ENCODE results near the gene PAGE4. TPM values are rescaled to one million over a fixed set of nuclear protein-coding genes. Genes with fewer than 3 reads are reported as not detected.

The PAGE4 gene
- total and polyA plus RNA-seq, 5 donors from 2014 or later, result not detected

GRCh38 chrX:49876750-49877149 is 47.6 kb downstream of the PAGE4 start:
- Mint-ChIP-seq H3K36me3 (no peaks in the 10 kb centered on the region), H3K27me3 (no peaks in the 10 kb centered on the region), H3K4me3 (peak overlapping the region; percentile 41 to 96 (median 66)), H3K9me3 (no peaks in the 10 kb centered on the region), H3K4me1 (peaks cover 0 to 30% (median 8%) of the 10 kb centered on the region in 4 donors), H3K27ac (peak overlapping the region in 1 of 3 donors; percentile 73)
- H3K9me3 ChIP-seq (ENCODE audit: control insufficient read depth in 2 of 2, low read length in 2 of 2), result no peaks in the 10 kb centered on the region
- peaks cover 11% of the 10 kb centered on the region for H3K4me1 ChIP-seq (ENCODE audit: control insufficient read depth, insufficient read depth, low read length, poor library complexity, severe bottlenecking)
- no peak overlapping the region for H3K4me3 ChIP-seq (ENCODE audit: low read depth, low read length)
- no peaks in the 10 kb centered on the region for H3K36me3 ChIP-seq (ENCODE audit: control insufficient read depth, insufficient read depth, low read length)
- no peak for ATAC-seq (ENCODE audit: low read depth in 2 of 2)
- peak; percentile 5 to 60 (median 37) for DNase-seq
- H3K27me3 ChIP-seq (ENCODE audit: control insufficient read depth, insufficient read depth, low read length), result no peaks in the 10 kb centered on the region
- peak overlapping the region; percentile 1 for H3K27ac ChIP-seq (ENCODE audit: insufficient read depth, low read length, poor library complexity, severe bottlenecking)

- Mint-ChIP-seq H3K4me1 (peaks cover 0 to 35% (median 12%) of the 10 kb centered on the region in 4 donors), H3K9me3 (no peaks in the 10 kb centered on the region), H3K27me3 (no peaks in the 10 kb centered on the region), H3K36me3 (no peaks in the 10 kb centered on the region), H3K4me3 (peak overlapping the region in 2 of 4 donors; percentile 0 to 19), H3K27ac (peak overlapping the region in 2 of 3 donors; percentile 30 to 69)
- no peak overlapping the region for H3K4me3 ChIP-seq (ENCODE audit: low read depth, low read length)
- H3K4me1 ChIP-seq (ENCODE audit: control insufficient read depth, insufficient read depth, low read length, poor library complexity, severe bottlenecking), result peaks cover 11% of the 10 kb centered on the region
- DNase-seq (no peak), ATAC-seq (ENCODE audit: low read depth in 2 of 2) (no peak)
- H3K27me3 ChIP-seq (ENCODE audit: control insufficient read depth, insufficient read depth, low read length), result no peaks in the 10 kb centered on the region
- no peaks in the 10 kb centered on the region for H3K36me3 ChIP-seq (ENCODE audit: control insufficient read depth, insufficient read depth, low read length)
- H3K27ac ChIP-seq (ENCODE audit: insufficient read depth, low read length, poor library complexity, severe bottlenecking), result peak overlapping the region; percentile 1
- no peaks in the 10 kb centered on the region for H3K9me3 ChIP-seq (ENCODE audit: control insufficient read depth in 2 of 2, low read length in 2 of 2)
Observed at GRCh38 chrX:49877397-49878101, 48.4 kb downstream of the PAGE4 start.

GRCh38 chrX:49878128-49878833 is 49.2 kb downstream of the PAGE4 start:
- Histone ChIP-seq H3K4me1 (ENCODE audit: control insufficient read depth, insufficient read depth, low read length, poor library complexity, severe bottlenecking) (peaks cover 11% of the 10 kb centered on the region), H3K27ac (ENCODE audit: insufficient read depth, low read length, poor library complexity, severe bottlenecking) (peak overlapping the region; percentile 58), H3K36me3 (ENCODE audit: control insufficient read depth, insufficient read depth, low read length) (no peaks in the 10 kb centered on the region), H3K27me3 (ENCODE audit: control insufficient read depth, insufficient read depth, low read length) (no peaks in the 10 kb centered on the region), H3K9me3 (ENCODE audit: control insufficient read depth in 2 of 2, low read length in 2 of 2) (no peaks in the 10 kb centered on the region), H3K4me3 (ENCODE audit: low read depth, low read length) (no peak overlapping the region)
- no peak for ATAC-seq (ENCODE audit: low read depth in 2 of 2)
- DNase-seq, result no peak
- H3K36me3 Mint-ChIP-seq, result no peaks in the 10 kb centered on the region
- H3K27ac Mint-ChIP-seq, result no peak overlapping the region
- H3K9me3 Mint-ChIP-seq, result no peaks in the 10 kb centered on the region
- H3K27me3 Mint-ChIP-seq, result no peaks in the 10 kb centered on the region
- peaks cover 0 to 39% (median 12%) of the 10 kb centered on the region in 4 donors for H3K4me1 Mint-ChIP-seq
- peak overlapping the region in 3 of 4 donors; percentile 79 to 83 (median 81) for H3K4me3 Mint-ChIP-seq

- Mint-ChIP-seq H3K4me3 (peak within 1 kb of the TSS; percentile 85 to 94 (median 90)), H3K4me1 (peaks cover under 1 to 42% (median 12%) of the 10 kb centered on the region in 4 donors)
- ATAC-seq (ENCODE audit: low read depth in 2 of 2), result peak; percentile 89 to 91
Observed at GRCh38 chrX:49878834-49879655, 49.9 kb downstream of the PAGE4 start, which contains the start of gene USP27X. Gene USP27X, plus strand, starts transcription at chrX:49879484. Its CDS starts 824 bp downstream, at chrX:49880308.

GRCh38 chrX:49879656-49880277 is 50.7 kb downstream of the PAGE4 start:
- Mint-ChIP-seq H3K4me1 (peaks cover 4 to 45% (median 18%) of the 10 kb centered on the region in 4 donors), H3K4me3 (peak overlapping the region; percentile 85 to 94 (median 90)), H3K9me3 (no peaks in the 10 kb centered on the region), H3K27me3 (no peaks in the 10 kb centered on the region), H3K36me3 (no peaks in the 10 kb centered on the region), H3K27ac (peak overlapping the region in 2 of 3 donors; percentile 71 to 77)
- DNase-seq (peak in 1 of 3 donors; percentile 16), ATAC-seq (ENCODE audit: low read depth in 2 of 2) (no peak)
- Histone ChIP-seq H3K4me3 (ENCODE audit: low read depth, low read length) (peak overlapping the region; percentile 78), H3K9me3 (ENCODE audit: control insufficient read depth in 2 of 2, low read length in 2 of 2) (no peaks in the 10 kb centered on the region), H3K27me3 (ENCODE audit: control insufficient read depth, insufficient read depth, low read length) (no peaks in the 10 kb centered on the region), H3K4me1 (ENCODE audit: control insufficient read depth, insufficient read depth, low read length, poor library complexity, severe bottlenecking) (peaks cover 11% of the 10 kb centered on the region), H3K27ac (ENCODE audit: insufficient read depth, low read length, poor library complexity, severe bottlenecking) (peak overlapping the region; percentile 58), H3K36me3 (ENCODE audit: control insufficient read depth, insufficient read depth, low read length) (no peaks in the 10 kb centered on the region)

More at GRCh38 chrX:49878834-49879655, 49.9 kb downstream of the PAGE4 start, which contains the start of gene USP27X:
- DNase-seq, result peak; percentile 78 to 83 (median 78)
- Histone ChIP-seq H3K9me3 (ENCODE audit: control insufficient read depth in 2 of 2, low read length in 2 of 2) (no peaks in the 10 kb centered on the region), H3K36me3 (ENCODE audit: control insufficient read depth, insufficient read depth, low read length) (no peaks in the 10 kb centered on the region), H3K4me3 (ENCODE audit: low read depth, low read length) (peak within 1 kb of the TSS; percentile 78), H3K27ac (ENCODE audit: insufficient read depth, low read length, poor library complexity, severe bottlenecking) (peak within 1 kb of the TSS; percentile 58), H3K4me1 (ENCODE audit: control insufficient read depth, insufficient read depth, low read length, poor library complexity, severe bottlenecking) (peaks cover 11% of the 10 kb centered on the region), H3K27me3 (ENCODE audit: control insufficient read depth, insufficient read depth, low read length) (no peaks in the 10 kb centered on the region)
- H3K36me3 Mint-ChIP-seq, result no peaks in the 10 kb centered on the region
- no peaks in the 10 kb centered on the region for H3K9me3 Mint-ChIP-seq
- H3K27me3 Mint-ChIP-seq, result no peaks in the 10 kb centered on the region
- peak within 1 kb of the TSS in 2 of 3 donors; percentile 71 to 82 for H3K27ac Mint-ChIP-seq

GRCh38 chrX:49880668-49881067 is 51.6 kb downstream of the PAGE4 start:
- H3K27ac ChIP-seq (ENCODE audit: insufficient read depth, low read length, poor library complexity, severe bottlenecking), result no peak overlapping the region

More at GRCh38 chrX:49880668-49881067, 51.6 kb downstream of the PAGE4 start:
- no peaks in the 10 kb centered on the region for H3K36me3 Mint-ChIP-seq
- ATAC-seq (ENCODE audit: low read depth in 2 of 2), result no peak
- Histone ChIP-seq H3K27me3 (ENCODE audit: control insufficient read depth, insufficient read depth, low read length) (no peaks in the 10 kb centered on the region), H3K4me3 (ENCODE audit: low read depth, low read length) (no peak overlapping the region), H3K36me3 (ENCODE audit: control insufficient read depth, insufficient read depth, low read length) (no peaks in the 10 kb centered on the region), H3K9me3 (ENCODE audit: control insufficient read depth in 2 of 2, low read length in 2 of 2) (no peaks in the 10 kb centered on the region), H3K4me1 (ENCODE audit: control insufficient read depth, insufficient read depth, low read length, poor library complexity, severe bottlenecking) (peaks cover 11% of the 10 kb centered on the region)
- peaks cover 4 to 45% (median 18%) of the 10 kb centered on the region in 4 donors for H3K4me1 Mint-ChIP-seq
- H3K9me3 Mint-ChIP-seq, result no peaks in the 10 kb centered on the region
- peak overlapping the region in 1 of 4 donors; percentile 11 for H3K4me3 Mint-ChIP-seq
- no peak overlapping the region for H3K27ac Mint-ChIP-seq
- DNase-seq, result no peak
- H3K27me3 Mint-ChIP-seq, result no peaks in the 10 kb centered on the region
